Panc1 (cell line): ENCODE results near the gene ARMS2. TPM values are rescaled to one million over a fixed set of nuclear protein-coding genes. Genes with fewer than 3 reads are reported as not detected.

Experiments used
- ATAC-seq: fragments of 200-7000 bp; cut with Tn5 transposase; 2 replicates; pipeline ENCODE4 v1.9.1; 2020; ENCODE audit warnings: mild to moderate bottlenecking, moderate library complexity
- BruUV-seq: library from RNA; stranded (reverse); fragments of 400-500 nt; replicated peaks from 2 replicates; lab custom pipeline; 2021; lab: Mats Ljungman, UMichigan
- CTCF ChIA-PET: fragments of 300-600 bp; sonication (Branson Sonifier 250); formaldehyde crosslinking; loops from one replicate; lab custom pipeline; 2022; ENCODE audit warnings: antibody characterized with exemption; lab: Charles Lee
- POLR2A ChIA-PET: fragments of 300-600 bp; sonication (Branson Sonifier 250); formaldehyde crosslinking; loops from one replicate; lab custom pipeline; 2022; ENCODE audit warnings: antibody characterized with exemption; lab: Charles Lee
- DNase-seq: peaks from one replicate; pipeline ENCODE4 v3.0.0-alpha.2; 2010; ENCODE audit warnings: low read depth, low spot score
- H3K27ac ChIP-seq: 2 replicates; pipeline ENCODE4 v1.5.1; 2011; ENCODE audit warnings: mild to moderate bottlenecking, low read length, inconsistent platforms
- H3K27me3 ChIP-seq: fragments of 200-500 bp; sonication (Bioruptor generic); 2 replicates; pipeline ENCODE4 v1.6.0; 2014; ENCODE audit warnings: low read length, inconsistent platforms; ENCODE audit not compliant: control insufficient read depth, insufficient read depth
- H3K36me3 ChIP-seq: fragments of 200-500 bp; sonication (Bioruptor generic); 2 replicates; pipeline ENCODE4 v1.5.1; 2014; ENCODE audit warnings: inconsistent platforms, mild to moderate bottlenecking, low read length, moderate library complexity; ENCODE audit not compliant: control insufficient read depth, insufficient read depth
- H3K4me1 ChIP-seq: 2 replicates; pipeline ENCODE4 v1.5.1; 2011; ENCODE audit warnings: inconsistent platforms, mild to moderate bottlenecking, low read length, moderate library complexity; ENCODE audit not compliant: control insufficient read depth, insufficient read depth
- H3K4me3 ChIP-seq, 2 experiments: 2 replicates each; pipeline ENCODE4 v1.5.1; 2011 to 2012; ENCODE audit warnings: low read depth in 2 of 2, low read length in 2 of 2, mild to moderate bottlenecking in 2 of 2, inconsistent platforms in 1 of 2, moderate library complexity in 1 of 2
- H3K9me3 ChIP-seq: fragments of 200-500 bp; sonication (Bioruptor generic); 2 replicates; pipeline ENCODE4 v1.5.1; 2014; ENCODE audit warnings: low read depth, mild to moderate bottlenecking, inconsistent platforms, low read length, moderate library complexity; ENCODE audit not compliant: control insufficient read depth, insufficient read depth
- CTCF ChIP-seq: fragments of 450-650 bp; IDR thresholded peaks from 2 replicates; pipeline ENCODE4 v1.5.1; 2017; ENCODE audit warnings: mild to moderate bottlenecking
- POLR2AphosphoS5 ChIP-seq: IDR thresholded peaks from 2 replicates; pipeline ENCODE4 v1.6.1; 2012; ENCODE audit warnings: mild to moderate bottlenecking, low read depth, low read length, moderate library complexity
- REST ChIP-seq, 2 experiments: IDR thresholded peaks; 2 replicates each; pipeline ENCODE4 v1.6.1; 2011 to 2012; ENCODE audit warnings: low read depth in 2 of 2, control low read depth in 1 of 2, low read length in 1 of 2, mild to moderate bottlenecking in 1 of 2, moderate library complexity in 1 of 2; ENCODE audit not compliant: insufficient read depth in 1 of 2
- SIN3A ChIP-seq: IDR thresholded peaks from 2 replicates; pipeline ENCODE4 v1.6.1; 2012; ENCODE audit warnings: low read depth, mild to moderate bottlenecking, low read length, moderate library complexity, borderline replicate concordance; ENCODE audit not compliant: insufficient read depth
- TCF7L2 ChIP-seq: IDR thresholded peaks from 2 replicates; pipeline ENCODE4 v1.6.1; 2011; ENCODE audit warnings: mild to moderate bottlenecking, low read depth, low read length, inconsistent platforms
- in situ Hi-C: cut with HindIII; loops from 2 replicates; pipeline ENCODE4 v1.10.0; 2016; ENCODE audit warnings: low sequenced_read_pairs, low pct_unique_long_range_greater_than_20kb
- intact Hi-C: fragments of 100-400 bp; cut with micrococcal nuclease; formaldehyde crosslinking; loops from one replicate; pipeline ENCODE4 v1.10.0; 2022; ENCODE audit not compliant: unreplicated experiment
- total RNA-seq: library from RNA; stranded (reverse); gene quantifications from one replicate; pipeline ENCODE4 v1.2.1, GENCODE V29; 2021; ENCODE audit not compliant: unreplicated experiment

ARMS2 gene
- total RNA-seq, 1 experiment from 2014 or later = not detected

GRCh38 chr10:122469848-122470247 is 15.4 kb downstream of the ARMS2 start:
- BruUV-seq = no TSS peak
- Histone ChIP-seq H3K4me1 (peaks cover 8% of the 10 kb centered on the region; the same call in 1 of the 2 replicates), H3K4me3 (no peak overlapping the region), H3K9me3 (no peaks in the 10 kb centered on the region), H3K27me3 (peaks cover 2% of the 10 kb centered on the region; the same call in 1 of the 2 replicates), H3K36me3 (no peaks in the 10 kb centered on the region), H3K27ac (no peak overlapping the region)
- CTCF ChIA-PET = interaction anchor here (0.8 kb wide), 1 partner anchor 96 kb away, joined by 3 read pairs; no protein-coding TSS in a partner anchor
- intact Hi-C loops = no loop called here
- DNase-seq = no peak
- POLR2A ChIA-PET = no interaction called here
- ATAC-seq = no peak
- in situ Hi-C loops = no loop called here
- TF ChIP-seq TCF7L2 = no peak

- DNase-seq (no peak), ATAC-seq (no peak)
- no TSS peak for BruUV-seq
- Histone ChIP-seq H3K9me3 (no peaks in the 10 kb centered on the region), H3K27ac (no peak overlapping the region), H3K36me3 (no peaks in the 10 kb centered on the region), H3K4me3 (no peak overlapping the region), H3K4me1 (peaks cover 8% of the 10 kb centered on the region; the same call in 1 of the 2 replicates), H3K27me3 (peaks cover 2% of the 10 kb centered on the region; the same call in 1 of the 2 replicates)
- ChIA-PET POLR2A (no interaction called here), CTCF (no interaction called here)
- intact Hi-C loops (no loop called here), in situ Hi-C loops (no loop called here)
- no peak for TF ChIP-seq SIN3A
- TF ChIP-seq TCF7L2 = no peak
- no peak for TF ChIP-seq POLR2AphosphoS5
- TF ChIP-seq REST (IDR thresholded peaks at IDR 0.05; ENCODE audit: insufficient read depth in 1 of 2, low read depth in 2 of 2, low read length in 1 of 2) = no peak
- TF ChIP-seq CTCF = no peak
Measured at GRCh38 chr10:122471531-122472177, 17.2 kb downstream of the ARMS2 start.

DNA sequence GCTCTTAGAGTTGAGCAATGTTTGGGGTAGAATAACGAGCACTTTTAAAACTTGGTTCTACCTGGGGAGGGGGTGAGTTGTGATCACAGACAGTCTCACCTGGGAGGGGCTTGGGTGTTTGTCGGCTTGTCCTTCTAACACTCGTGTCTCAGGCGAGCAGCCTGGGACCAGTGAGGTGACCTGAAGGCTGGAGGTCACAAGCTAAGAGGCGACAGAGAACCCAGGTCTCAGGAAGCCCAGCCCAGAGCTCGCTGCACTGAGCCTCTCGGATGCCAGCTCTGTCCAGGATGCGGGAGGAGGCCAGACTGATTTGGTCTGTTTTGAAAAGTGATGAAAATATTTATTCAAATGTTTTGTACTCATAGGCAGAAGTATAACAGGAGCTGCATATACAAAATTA is 18.7 kb downstream of the ARMS2 start:
- in situ Hi-C loops = no loop called here
- Histone ChIP-seq H3K27me3 (no peaks in the 10 kb centered on the region; the same call in 1 of the 2 replicates), H3K4me3 (no peak overlapping the region), H3K4me1 (peaks cover 8% of the 10 kb centered on the region; the same call in 1 of the 2 replicates), H3K9me3 (no peaks in the 10 kb centered on the region), H3K27ac (no peak overlapping the region), H3K36me3 (no peaks in the 10 kb centered on the region)
- no peak for ATAC-seq
- POLR2A ChIA-PET = no interaction called here
- CTCF ChIA-PET = no interaction called here
- no peak for DNase-seq
- BruUV-seq = no TSS peak
- TF ChIP-seq TCF7L2 (no peak), SIN3A (no peak), POLR2AphosphoS5 (no peak), REST (IDR thresholded peaks at IDR 0.05; ENCODE audit: insufficient read depth in 1 of 2, low read depth in 2 of 2, low read length in 1 of 2) (no peak), CTCF (no peak)
- intact Hi-C loops = no loop called here
